ENCODE results near the gene SLC35B3. TPM values are rescaled to one million over a fixed set of nuclear protein-coding genes. Genes with fewer than 3 reads are reported as not detected.

SLC35B3 gene
- total RNA-seq, 1 experiment from 2014 or later, result 6.5 TPM

DNA sequence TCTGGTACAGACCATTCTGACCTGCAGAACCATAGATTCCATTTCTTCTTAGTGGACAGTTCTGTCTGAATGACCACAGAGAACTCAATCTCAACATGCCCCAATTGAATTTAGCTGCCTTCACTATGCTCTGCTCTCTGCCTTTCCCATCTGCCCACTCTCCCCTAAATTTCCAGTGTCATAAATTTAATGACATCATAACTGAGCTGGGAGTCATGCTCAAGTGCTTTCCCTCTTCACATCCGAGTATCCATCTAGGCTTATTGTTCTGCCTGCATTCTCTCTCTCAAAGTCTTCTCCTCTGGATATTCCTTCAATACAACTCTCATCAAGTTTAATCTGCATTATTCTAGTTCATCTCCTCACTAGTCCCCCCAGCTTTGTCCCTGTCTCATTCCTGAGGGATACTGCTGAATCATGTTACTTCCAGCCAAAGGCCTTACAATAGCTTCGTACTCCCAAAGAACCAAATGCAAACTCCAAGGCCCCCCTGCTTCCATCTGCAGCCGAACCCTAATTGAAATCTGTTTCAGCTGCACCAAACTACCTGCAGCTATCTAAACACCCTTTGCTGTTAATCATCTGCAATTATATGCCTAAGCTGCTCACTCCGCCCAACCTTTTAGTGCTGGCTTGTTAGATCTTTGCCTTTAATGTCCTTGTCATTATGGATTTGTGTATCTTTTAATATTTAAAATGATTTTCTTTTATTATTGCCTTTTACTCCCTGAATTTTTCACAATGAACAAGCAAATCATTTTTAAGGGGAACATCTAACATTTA is 46.1 kb downstream of the SLC35B3 start:
- Histone ChIP-seq H3K27ac (ENCODE audit: low read length) (no peak overlapping the region), H3F3A (ENCODE audit: low read length, unreplicated experiment) (no peaks in the 10 kb centered on the region), H2AFZ (ENCODE audit: low read length) (no peak overlapping the region), H3K27me3 (ENCODE audit: low read length) (peaks cover 27% of the 10 kb centered on the region), H3K9ac (ENCODE audit: low read length) (no peak overlapping the region), H3K9me2 (replicated peaks; ENCODE audit: low read length) (no peaks in the 10 kb centered on the region), H4K20me1 (ENCODE audit: low read length) (no peaks in the 10 kb centered on the region), H3K36me3 (ENCODE audit: low read depth, low read length) (no peaks in the 10 kb centered on the region), H3K4me1 (ENCODE audit: insufficient read depth, low read length) (peaks cover 11% of the 10 kb centered on the region), H3K9me3 (ENCODE audit: low read length) (no peaks in the 10 kb centered on the region), H3K4me2 (ENCODE audit: low read length) (no peak overlapping the region), H3K79me2 (ENCODE audit: low read length) (no peaks in the 10 kb centered on the region), H3K4me3 (ENCODE audit: low read length) (no peak overlapping the region)
- ChIA-PET CTCF (no interaction called here), POLR2A (ENCODE audit: unreplicated experiment) (no interaction called here)
- ATAC-seq (no peak), DNase-seq (no peak)
- BruUV-seq (replicated peaks), result no TSS peak
- TF ChIP-seq CTCF (conservative IDR thresholded peaks at IDR 0.05; ENCODE audit: low read depth, low read length) (no peak), EZH2phosphoT487 (IDR thresholded peaks at IDR 0.05; ENCODE audit: borderline replicate concordance, low read length) (no peak), EZH2 (IDR thresholded peaks at IDR 0.05; ENCODE audit: low read length, unreplicated experiment) (no peak)
- intact Hi-C loops (cut with micrococcal nuclease), result no loop called here

GRCh38 chr6:8387942-8388437 is 47.4 kb downstream of the SLC35B3 start:
- Histone ChIP-seq H3K9me3 (ENCODE audit: low read length) (no peaks in the 10 kb centered on the region), H4K20me1 (ENCODE audit: low read length) (no peaks in the 10 kb centered on the region), H3K27me3 (ENCODE audit: low read length) (peaks cover 31% of the 10 kb centered on the region), H3K4me1 (ENCODE audit: insufficient read depth, low read length) (peaks cover 9% of the 10 kb centered on the region), H3K4me2 (ENCODE audit: low read length) (no peak overlapping the region), H3K4me3 (ENCODE audit: low read length) (no peak overlapping the region), H3F3A (ENCODE audit: low read length, unreplicated experiment) (no peaks in the 10 kb centered on the region), H3K36me3 (ENCODE audit: low read depth, low read length) (no peaks in the 10 kb centered on the region), H3K9ac (ENCODE audit: low read length) (no peak overlapping the region), H2AFZ (ENCODE audit: low read length) (no peak overlapping the region), H3K27ac (ENCODE audit: low read length) (no peak overlapping the region), H3K9me2 (replicated peaks; ENCODE audit: low read length) (no peaks in the 10 kb centered on the region), H3K79me2 (ENCODE audit: low read length) (no peaks in the 10 kb centered on the region)
- ChIA-PET POLR2A (ENCODE audit: unreplicated experiment) (no interaction called here), CTCF (no interaction called here)
- no TSS peak for BruUV-seq (replicated peaks)
- no peak for ATAC-seq
- TF ChIP-seq CTCF (conservative IDR thresholded peaks at IDR 0.05; ENCODE audit: low read depth, low read length) (no peak), EZH2 (IDR thresholded peaks at IDR 0.05; ENCODE audit: low read length, unreplicated experiment) (no peak)
- intact Hi-C loops (cut with micrococcal nuclease), result no loop called here
- DNase-seq, result no peak

DNA sequence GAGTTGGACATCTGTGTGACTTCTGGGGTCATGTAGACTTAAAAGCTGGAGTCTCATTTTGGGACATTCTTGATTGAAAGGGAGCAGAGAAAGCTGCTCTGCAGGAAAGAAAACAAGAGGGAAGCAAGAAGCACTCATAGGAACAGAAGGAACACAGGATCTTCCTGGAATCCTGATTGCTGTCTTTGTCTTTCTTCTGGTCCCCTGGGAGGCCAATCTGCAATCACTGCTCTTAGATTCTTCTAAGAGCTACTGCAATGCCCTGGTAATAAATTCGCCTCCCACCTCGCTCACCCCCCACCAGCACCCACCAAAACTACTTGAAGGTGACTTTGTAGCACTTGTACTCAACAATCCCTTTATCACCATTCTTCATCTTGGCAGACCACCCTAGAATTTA is 51.8 kb downstream of the SLC35B3 start:
- intact Hi-C loops (cut with micrococcal nuclease), result no loop called here
- no peak for ATAC-seq
- no peak for DNase-seq
- H3K4me3 ChIP-seq (ENCODE audit: low read length), result no peak overlapping the region
- no peaks in the 10 kb centered on the region for H4K20me1 ChIP-seq (ENCODE audit: low read length)
- H3K9ac ChIP-seq (ENCODE audit: low read length), result no peak overlapping the region
- ChIA-PET CTCF (no interaction called here), POLR2A (ENCODE audit: unreplicated experiment) (no interaction called here)
- H2AFZ ChIP-seq (ENCODE audit: low read length), result no peak overlapping the region
- TF ChIP-seq EZH2 (IDR thresholded peaks at IDR 0.05; ENCODE audit: low read length, unreplicated experiment), result no peak
- TF ChIP-seq EZH2phosphoT487 (IDR thresholded peaks at IDR 0.05; ENCODE audit: borderline replicate concordance, low read length), result no peak
- no peak for TF ChIP-seq CTCF (conservative IDR thresholded peaks at IDR 0.05; ENCODE audit: low read depth, low read length)
- peaks cover 64% of the 10 kb centered on the region for H3K27me3 ChIP-seq (ENCODE audit: low read length)
- H3K79me2 ChIP-seq (ENCODE audit: low read length), result no peaks in the 10 kb centered on the region
- no peaks in the 10 kb centered on the region for H3K9me2 ChIP-seq (replicated peaks; ENCODE audit: low read length)
- H3K27ac ChIP-seq (ENCODE audit: low read length), result no peak overlapping the region
- no TSS peak for BruUV-seq (replicated peaks)
- H3K4me1 ChIP-seq (ENCODE audit: insufficient read depth, low read length), result no peaks in the 10 kb centered on the region
- no peaks in the 10 kb centered on the region for H3F3A ChIP-seq (ENCODE audit: low read length, unreplicated experiment)
- H3K4me2 ChIP-seq (ENCODE audit: low read length), result no peak overlapping the region
- no peaks in the 10 kb centered on the region for H3K36me3 ChIP-seq (ENCODE audit: low read depth, low read length)
- H3K9me3 ChIP-seq (ENCODE audit: low read length), result no peaks in the 10 kb centered on the region

Measured in PC-3 (cell line).